Mesenchymal stem cell (in vitro differentiated cells and primary cell): ENCODE measurements around the gene GDAP2.
A peak's percentile ranks its signal among the peaks of the same experiment; 100 is the strongest.

Experiments
- DNase-seq: peaks from one replicate; pipeline ENCODE4 v3.0.0-alpha.2; 2013
- H2AFZ ChIP-seq: one replicate; pipeline ENCODE4 v1.6.1; 2013; ENCODE audit warnings: low read depth, mild to moderate bottlenecking, control low read depth, inconsistent platforms, low read length, moderate library complexity
- H2AK5ac ChIP-seq: 2 replicates; pipeline ENCODE4 v1.6.1; 2013; ENCODE audit warnings: low read length, moderate library complexity, mild to moderate bottlenecking, inconsistent platforms; ENCODE audit not compliant: severe bottlenecking
- H2BK120ac ChIP-seq: one replicate; pipeline ENCODE4 v1.6.1; 2013; ENCODE audit warnings: low read depth, mild to moderate bottlenecking, inconsistent platforms, low read length, moderate library complexity
- H2BK12ac ChIP-seq, 2 experiments: one replicate each; pipeline ENCODE4 v1.6.1; 2013; ENCODE audit warnings: inconsistent platforms in 2 of 2, low read length in 2 of 2, mild to moderate bottlenecking in 2 of 2, moderate library complexity in 2 of 2, control low read depth in 1 of 2
- H2BK15ac ChIP-seq: one replicate; pipeline ENCODE4 v1.6.1; 2013; ENCODE audit warnings: mild to moderate bottlenecking, low read depth, inconsistent platforms; ENCODE audit not compliant: poor library complexity, severe bottlenecking
- H2BK5ac ChIP-seq: 2 replicates; pipeline ENCODE4 v1.6.1; 2013; ENCODE audit warnings: low read depth, mild to moderate bottlenecking, low read length, control low read depth, inconsistent platforms; ENCODE audit not compliant: poor library complexity, severe bottlenecking
- H3K14ac ChIP-seq, 2 experiments: one replicate each; pipeline ENCODE4 v1.6.1; 2013; ENCODE audit warnings: inconsistent platforms in 2 of 2, low read length in 2 of 2, control low read depth in 1 of 2, mild to moderate bottlenecking in 1 of 2, moderate library complexity in 1 of 2
- H3K18ac ChIP-seq, 2 experiments: one replicate each; pipeline ENCODE4 v1.6.1; 2013; ENCODE audit warnings: inconsistent platforms in 2 of 2, low read length in 2 of 2, control low read depth in 1 of 2, low read depth in 1 of 2, mild to moderate bottlenecking in 1 of 2
- H3K23ac ChIP-seq, 2 experiments: one replicate each; pipeline ENCODE4 v1.6.1; 2013; ENCODE audit warnings: inconsistent platforms in 2 of 2, low read length in 2 of 2, mild to moderate bottlenecking in 2 of 2, moderate library complexity in 2 of 2, control low read depth in 1 of 2
- H3K27ac ChIP-seq: 2 replicates; pipeline ENCODE4 v1.5.1; 2013; ENCODE audit warnings: mild to moderate bottlenecking, moderate library complexity, low read length, control low read depth, inconsistent platforms; ENCODE audit not compliant: poor library complexity, severe bottlenecking
- H3K27me3 ChIP-seq, 2 experiments: 2 replicates each; pipeline versions ENCODE4 v1.6.1 to v1.7.0; 2013; ENCODE audit warnings: low read length in 2 of 2, mild to moderate bottlenecking in 2 of 2, moderate library complexity in 2 of 2, control low read depth in 1 of 2, inconsistent platforms in 1 of 2; ENCODE audit not compliant: control insufficient read depth in 1 of 2, insufficient read depth in 1 of 2
- H3K36me3 ChIP-seq, 2 experiments: 2 replicates each; pipeline versions ENCODE4 v1.6.1 to v1.7.0; 2013; ENCODE audit warnings: low read length in 2 of 2, control low read depth in 1 of 2, inconsistent platforms in 1 of 2, low read depth in 1 of 2, mild to moderate bottlenecking in 1 of 2; ENCODE audit not compliant: insufficient read depth in 2 of 2, control insufficient read depth in 1 of 2
- H3K4ac ChIP-seq, 2 experiments: one replicate each; pipeline ENCODE4 v1.6.1; 2013; ENCODE audit warnings: inconsistent platforms in 2 of 2, low read length in 2 of 2, mild to moderate bottlenecking in 2 of 2, moderate library complexity in 2 of 2, control low read depth in 1 of 2, low read depth in 1 of 2
- H3K4me1 ChIP-seq: 2 replicates; pipeline ENCODE4 v1.6.1; 2013; ENCODE audit warnings: low read depth, low read length, control low read depth; ENCODE audit not compliant: control insufficient read depth, insufficient read depth
- H3K4me2 ChIP-seq: 2 replicates; pipeline ENCODE4 v1.6.1; 2013; ENCODE audit warnings: low read length, mild to moderate bottlenecking, inconsistent platforms; ENCODE audit not compliant: poor library complexity, severe bottlenecking
- H3K4me3 ChIP-seq, 2 experiments: 2 replicates each; pipeline versions ENCODE4 v1.5.1 to v1.7.0; 2013; ENCODE audit warnings: low read length in 2 of 2, mild to moderate bottlenecking in 2 of 2, control low read depth in 1 of 2, low read depth in 1 of 2; ENCODE audit not compliant: insufficient read depth in 1 of 2
- H3K79me1 ChIP-seq: replicated peaks from 2 replicates; pipeline ENCODE4 v1.6.1; 2013; ENCODE audit warnings: mild to moderate bottlenecking, control low read depth, low read length, inconsistent platforms; ENCODE audit not compliant: poor library complexity, severe bottlenecking
- H3K9ac ChIP-seq: 2 replicates; pipeline ENCODE4 v1.7.0; 2013; ENCODE audit warnings: mild to moderate bottlenecking, low read length, moderate library complexity
- H3K9me3 ChIP-seq: 2 replicates; pipeline ENCODE4 v1.7.0; 2013; ENCODE audit warnings: mild to moderate bottlenecking, low read length; ENCODE audit not compliant: control insufficient read depth
- H4K8ac ChIP-seq: one replicate; pipeline ENCODE4 v1.6.1; 2013; ENCODE audit warnings: inconsistent platforms, mild to moderate bottlenecking, low read length, moderate library complexity
- H4K91ac ChIP-seq: one replicate; pipeline ENCODE4 v1.6.1; 2013; ENCODE audit warnings: mild to moderate bottlenecking, low read length, inconsistent platforms
- WGBS: methylation state at CpG from one replicate; pipeline ENCODE4 v1.1.7; 2013; ENCODE audit warnings: mixed read lengths; 5-methylcytosine and 5-hydroxymethylcytosine counted together

Gene GDAP2

GRCh38 chr1:117821382-117821755 is 108.1 kb downstream of the GDAP2 start:
- H3K18ac ChIP-seq = peak overlapping the region; percentile 96
- H2BK12ac ChIP-seq = peak overlapping the region; percentile 95 to 98
- H3K36me3 ChIP-seq = no peaks in the 10 kb centered on the region
- peak overlapping the region; percentile 99 for H4K91ac ChIP-seq
- no peak overlapping the region for H3K9ac ChIP-seq
- WGBS = 69% methylated on average over 4 of the region's 5 CpGs
- peak overlapping the region; percentile 99 for H4K8ac ChIP-seq
- no peak overlapping the region for H3K4me3 ChIP-seq
- H2BK5ac ChIP-seq = no peak overlapping the region
- DNase-seq = no peak
- no peaks in the 10 kb centered on the region for H3K79me1 ChIP-seq
- H2BK120ac ChIP-seq = peak overlapping the region; percentile 88
- peak overlapping the region; percentile 98 for H2BK15ac ChIP-seq
- H3K4me2 ChIP-seq = no peak overlapping the region
- H2AFZ ChIP-seq = no peak overlapping the region
- H3K27me3 ChIP-seq = no peaks in the 10 kb centered on the region
- H3K23ac ChIP-seq = peak overlapping the region in 1 of 2 experiments; percentile 51
- H3K14ac ChIP-seq = peak overlapping the region in 1 of 2 experiments; percentile 84
- H3K4ac ChIP-seq = peak overlapping the region; percentile 82 to 99
- H3K27ac ChIP-seq = peak overlapping the region; percentile 85
- peaks cover 10% of the 10 kb centered on the region for H3K4me1 ChIP-seq
- peak overlapping the region; percentile 43 for H2AK5ac ChIP-seq
- H3K9me3 ChIP-seq = no peaks in the 10 kb centered on the region

- Histone ChIP-seq H2AK5ac (peak overlapping the region; percentile 43), H3K23ac (peak overlapping the region in 1 of 2 experiments; percentile 51), H2AFZ (no peak overlapping the region), H3K14ac (no peak overlapping the region), H3K79me1 (no peaks in the 10 kb centered on the region), H3K4me2 (no peak overlapping the region), H2BK120ac (peak overlapping the region; percentile 88), H3K4ac (peak overlapping the region; percentile 82 to 99), H3K36me3 (no peaks in the 10 kb centered on the region), H3K27me3 (no peaks in the 10 kb centered on the region), H2BK5ac (no peak overlapping the region), H4K8ac (peak overlapping the region; percentile 99), H3K27ac (peak overlapping the region; percentile 85), H2BK15ac (peak overlapping the region; percentile 45), H3K4me1 (peaks cover 10% of the 10 kb centered on the region), H3K18ac (peak overlapping the region; percentile 96), H3K9me3 (no peaks in the 10 kb centered on the region), H2BK12ac (peak overlapping the region; percentile 95 to 98), H3K4me3 (no peak overlapping the region), H3K9ac (no peak overlapping the region), H4K91ac (peak overlapping the region; percentile 99)
- peak; percentile 74 for DNase-seq
- WGBS = 69% methylated on average over 7 of the region's 7 CpGs
Measured at GRCh38 chr1:117820694-117821381, 108.6 kb downstream of the GDAP2 start.

GRCh38 chr1:117820096-117820495 is 109.3 kb downstream of the GDAP2 start:
- Histone ChIP-seq H3K9me3 (no peaks in the 10 kb centered on the region), H2BK120ac (peak overlapping the region; percentile 64), H3K14ac (no peak overlapping the region), H4K91ac (no peak overlapping the region), H3K23ac (no peak overlapping the region), H3K27me3 (no peaks in the 10 kb centered on the region), H3K79me1 (no peaks in the 10 kb centered on the region), H3K9ac (no peak overlapping the region), H2BK12ac (peak overlapping the region; percentile 32 to 98), H2AK5ac (no peak overlapping the region), H3K4me1 (peaks cover 13% of the 10 kb centered on the region), H2AFZ (no peak overlapping the region), H3K4me2 (no peak overlapping the region), H2BK15ac (no peak overlapping the region), H3K4me3 (no peak overlapping the region), H4K8ac (no peak overlapping the region), H3K18ac (peak overlapping the region; percentile 0 to 29), H3K27ac (no peak overlapping the region), H2BK5ac (no peak overlapping the region), H3K4ac (peak overlapping the region; percentile 7 to 82), H3K36me3 (no peaks in the 10 kb centered on the region)
- WGBS = 93% methylated on average over 2 of the region's 2 CpGs
- no peak for DNase-seq

DNA sequence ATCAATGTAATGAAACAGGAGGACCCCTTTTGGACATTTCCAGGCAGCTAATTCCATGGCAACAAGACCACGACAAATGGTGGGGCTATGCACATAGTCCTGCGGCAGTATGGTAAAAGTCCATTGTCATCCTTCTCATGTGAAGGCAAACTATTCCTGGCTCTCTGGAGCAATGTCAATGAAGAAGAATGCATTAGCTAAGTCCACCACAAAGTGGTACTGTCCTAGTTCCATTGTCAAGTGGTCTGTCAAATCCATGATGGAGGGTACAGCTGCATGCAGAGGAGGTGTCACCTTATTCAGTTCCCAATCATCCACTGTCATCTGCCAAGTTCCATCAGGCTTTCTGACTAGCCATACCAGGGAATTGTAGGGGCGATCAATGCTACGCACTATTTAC is 110.1 kb downstream of the GDAP2 start:
- Histone ChIP-seq H2BK5ac (no peak overlapping the region), H3K4me2 (no peak overlapping the region), H3K27ac (no peak overlapping the region), H3K4me1 (peaks cover 13% of the 10 kb centered on the region), H3K9me3 (no peaks in the 10 kb centered on the region), H4K91ac (peak overlapping the region; percentile 41), H3K79me1 (no peaks in the 10 kb centered on the region), H3K27me3 (no peaks in the 10 kb centered on the region), H2BK15ac (no peak overlapping the region), H3K4me3 (no peak overlapping the region), H2BK120ac (no peak overlapping the region), H2BK12ac (peak overlapping the region; percentile 39 to 52), H3K23ac (no peak overlapping the region), H3K14ac (no peak overlapping the region), H3K9ac (no peak overlapping the region), H4K8ac (no peak overlapping the region), H3K4ac (peak overlapping the region in 1 of 2 experiments; percentile 30), H2AK5ac (no peak overlapping the region), H3K36me3 (no peaks in the 10 kb centered on the region), H2AFZ (no peak overlapping the region), H3K18ac (peak overlapping the region in 1 of 2 experiments; percentile 16)
- no peak for DNase-seq
- WGBS = 50% methylated on average over 2 of the region's 4 CpGs
